K562 (cell line): ENCODE data around the gene C10orf90. TPM values are rescaled to one million over a fixed set of nuclear protein-coding genes. Genes with fewer than 3 reads are reported as not detected.

ENCODE experiments used
- ATAC-seq: fragments of 200-7000 bp; cut with Tn5 transposase; 3 replicates; pipeline ENCODE4 v1.9.1; 2020; ENCODE audit warnings: moderate library complexity
- BruUV-seq: library from RNA; stranded (reverse); fragments of 400-500 nt; replicated peaks from 2 replicates; lab custom pipeline; 2021; lab: Mats Ljungman, UMichigan
- CTCF ChIA-PET: fragments of 300-600 bp; formaldehyde crosslinking; extraction: SDS; loops from one replicate; lab custom pipeline; 2021; ENCODE audit warnings: low intra/inter-chr PET ratio; lab: Yijun Ruan, JAX
- POLR2A ChIA-PET: fragments of 300-600, 350-650 bp; sonication (Branson Sonifier 250); formaldehyde crosslinking; extraction: SDS; loops from one replicate; lab custom pipeline; 2021; ENCODE audit warnings: antibody characterized with exemption, inconsistent platforms; lab: Yijun Ruan, JAX
- DNase-seq, 4 experiments: peaks; one replicate each; pipeline versions ENCODE4 v3.0.0 to v3.0.0-alpha.2; 2011 to 2018; ENCODE audit warnings: low spot score in 3 of 4, mixed read lengths in 3 of 4; ENCODE audit errors: extremely low read depth in 1 of 4
- FAIRE-seq: peaks from 2 replicates; lab custom pipeline; 2011; peaks lifted over from hg19 to GRCh38; lab: Jason Lieb, UNC
- H2AFZ ChIP-seq: 2 replicates; pipeline ENCODE4 v1.6.0; 2011; ENCODE audit warnings: low read depth, low read length, control low read depth, inconsistent platforms
- H3K27ac ChIP-seq: fragments of 200-600 bp; 3 replicates; pipeline ENCODE4 v1.8.0; 2011; ENCODE audit warnings: low read depth, mild to moderate bottlenecking, control low read depth, inconsistent platforms, low read length, moderate library complexity, mixed read lengths; ENCODE audit errors: extremely low read depth
- H3K27me3 ChIP-seq, 2 experiments: fragments of 300-600 bp in 1 of 2; 2 replicates in 1 of 2; 3 replicates in 1 of 2; pipeline versions ENCODE4 v1.6.0 to v1.8.0; 2011; ENCODE audit warnings: inconsistent platforms in 2 of 2, low read length in 2 of 2, mild to moderate bottlenecking in 1 of 2, mixed read lengths in 1 of 2, moderate library complexity in 1 of 2; ENCODE audit not compliant: control insufficient read depth in 2 of 2, insufficient read depth in 2 of 2
- H3K36me3 ChIP-seq: fragments of 300-600 bp; 3 replicates; pipeline ENCODE4 v1.8.0; 2011; ENCODE audit warnings: mild to moderate bottlenecking, low read length, inconsistent platforms; ENCODE audit not compliant: control insufficient read depth, insufficient read depth
- H3K4me1 ChIP-seq, 2 experiments: fragments of 200-600 bp in 1 of 2; replicated peaks in 1 of 2; 2 replicates in 1 of 2; 3 replicates in 1 of 2; pipeline versions ENCODE4 v1.5.1 to v1.8.0; 2011; ENCODE audit warnings: inconsistent platforms in 2 of 2, low read length in 2 of 2, mild to moderate bottlenecking in 1 of 2, mixed read lengths in 1 of 2, moderate library complexity in 1 of 2; ENCODE audit not compliant: control insufficient read depth in 2 of 2, insufficient read depth in 2 of 2
- H3K4me2 ChIP-seq: 2 replicates; pipeline ENCODE4 v1.6.1; 2011; ENCODE audit warnings: low read length, control low read depth, inconsistent platforms, mixed read lengths; ENCODE audit not compliant: insufficient read depth
- H3K4me3 ChIP-seq: fragments of 200-600 bp; sonication (generic), shearing (Covaris generic); 2 replicates; pipeline ENCODE4 v1.5.1; 2016; ENCODE audit warnings: control low read depth, inconsistent platforms
- H3K79me2 ChIP-seq: fragments of 200-600 bp; 3 replicates; pipeline ENCODE4 v1.8.0; 2011; ENCODE audit warnings: low read length, inconsistent platforms; ENCODE audit not compliant: control insufficient read depth, insufficient read depth
- H3K9ac ChIP-seq, 2 experiments: 2 replicates each; pipeline versions ENCODE4 v1.6.0 to v1.6.1; 2011; ENCODE audit warnings: low read depth in 2 of 2, low read length in 2 of 2, control low read depth in 1 of 2, inconsistent platforms in 1 of 2, mild to moderate bottlenecking in 1 of 2, mixed read lengths in 1 of 2; ENCODE audit not compliant: insufficient read depth in 1 of 2
- H3K9me1 ChIP-seq: one replicate; pipeline ENCODE4 v1.6.0; 2011; ENCODE audit warnings: inconsistent platforms, mild to moderate bottlenecking, low read length, moderate library complexity; ENCODE audit not compliant: control insufficient read depth, insufficient read depth
- H3K9me3 ChIP-seq: replicated peaks from 2 replicates; pipeline ENCODE4 v1.5.1; 2011; ENCODE audit warnings: low read depth, low read length, inconsistent platforms; ENCODE audit not compliant: control insufficient read depth, insufficient read depth
- H4K20me1 ChIP-seq: replicated peaks from 2 replicates; pipeline ENCODE4 v1.6.1; 2011; ENCODE audit warnings: low read length, inconsistent platforms, mixed read lengths; ENCODE audit not compliant: control insufficient read depth, insufficient read depth
- CBX1 ChIP-seq: sonication (generic); IDR thresholded peaks from 2 replicates; pipeline ENCODE4 v1.6.1; 2016; ENCODE audit warnings: antibody characterized with exemption, low read depth, mild to moderate bottlenecking
- DEAF1 ChIP-seq: fragments of 450-650 bp; formaldehyde crosslinking; IDR thresholded peaks from 2 replicates; pipeline ENCODE4 v1.4.0; 2020; ENCODE audit warnings: mild to moderate bottlenecking, moderate library complexity
- ESRRA ChIP-seq: fragments of 450-650 bp; IDR thresholded peaks from 2 replicates; pipeline ENCODE4 v1.6.1; 2014; ENCODE audit warnings: low read depth, mild to moderate bottlenecking, moderate library complexity, borderline replicate concordance
- FOXM1 ChIP-seq, 2 experiments: fragments of 450-650 bp in 1 of 2; sonication (generic) in 1 of 2; formaldehyde crosslinking in 1 of 2; IDR thresholded peaks; 2 replicates each; pipeline versions ENCODE4 v1.6.1 to v1.9.0; 2017 to 2022; ENCODE audit warnings: low read depth in 2 of 2, mild to moderate bottlenecking in 2 of 2, missing genetic modification reagents in 1 of 2, moderate library complexity in 1 of 2
- KLF6 ChIP-seq: fragments of 250-450 bp; sonication (Bioruptor Pico); IDR thresholded peaks from 2 replicates; pipeline ENCODE4 v1.4.0; 2020; ENCODE audit warnings: mild to moderate bottlenecking, moderate library complexity, borderline replicate concordance
- MAFG ChIP-seq: fragments of 450-650 bp; conservative IDR thresholded peaks from 2 replicates; pipeline ENCODE4 v1.6.1; 2016; ENCODE audit warnings: missing genetic modification characterization, missing compliant biosample characterization
- PHB2 ChIP-seq: fragments of 450-650 bp; IDR thresholded peaks from 2 replicates; pipeline ENCODE4 v1.6.1; 2017; ENCODE audit warnings: low read depth
- SP2 ChIP-seq: IDR thresholded peaks from 2 replicates; pipeline ENCODE4 v1.6.1; 2011; ENCODE audit warnings: mild to moderate bottlenecking, low read depth, low read length, moderate library complexity; ENCODE audit not compliant: poor library complexity, severe bottlenecking; ENCODE audit errors: extremely low read depth
- TSC22D4 ChIP-seq: fragments of 450-650 bp; IDR thresholded peaks from 2 replicates; pipeline ENCODE4 v1.6.1; 2016; ENCODE audit warnings: missing genetic modification characterization, missing biosample characterization, control low read depth
- ZKSCAN1 ChIP-seq: fragments of 150-350 bp; IDR thresholded peaks from 2 replicates; pipeline ENCODE4 v1.6.1; 2016; ENCODE audit warnings: low read depth, low read length
- ZNF12 ChIP-seq: sonication (generic); formaldehyde crosslinking; IDR thresholded peaks from 2 replicates; pipeline ENCODE4 v1.4.0; 2020; ENCODE audit warnings: mild to moderate bottlenecking, missing genetic modification reagents
- ZNF133 ChIP-seq: fragments of 250-450 bp; sonication (Bioruptor Pico); IDR thresholded peaks from 2 replicates; pipeline ENCODE4 v1.4.0; 2020; ENCODE audit warnings: mild to moderate bottlenecking
- ZNF212 ChIP-seq: fragments of 450-650 bp; formaldehyde crosslinking; IDR thresholded peaks from 2 replicates; pipeline ENCODE4 v1.4.0; 2020; ENCODE audit warnings: mild to moderate bottlenecking
- ZNF274 ChIP-seq: IDR thresholded peaks from 2 replicates; pipeline ENCODE4 v1.6.1; 2011; ENCODE audit warnings: low read depth, mild to moderate bottlenecking, low read length, moderate library complexity, borderline replicate concordance
- ZNF507 ChIP-seq: conservative IDR thresholded peaks from 2 replicates; pipeline ENCODE4 v1.6.1; 2017; ENCODE audit warnings: missing genetic modification characterization, missing compliant biosample characterization
- ZNF551 ChIP-seq: fragments of 250-450 bp; sonication (Bioruptor Pico); IDR thresholded peaks from 2 replicates; pipeline ENCODE4 v1.5.0; 2021; ENCODE audit warnings: mild to moderate bottlenecking, moderate library complexity
- ZNF589 ChIP-seq: fragments of 200-800 bp; sonication (Bioruptor generic); IDR thresholded peaks from 2 replicates; pipeline ENCODE4 v1.6.1; 2016; ENCODE audit warnings: low read depth, missing genetic modification characterization, missing compliant biosample characterization
- ZNF778 ChIP-seq: fragments of 450-650 bp; formaldehyde crosslinking; IDR thresholded peaks from 2 replicates; pipeline ENCODE4 v1.4.0; 2020; ENCODE audit warnings: mild to moderate bottlenecking, moderate library complexity
- WGBS: fragments of 100-300 bp; shearing (Covaris generic); methylation state at CpG from one replicate; pipeline ENCODE4 v1.1.6; 2016; ENCODE audit warnings: low coverage, mixed read lengths; ENCODE audit not compliant: insufficient coverage; ENCODE audit errors: missing lambda C conversion rate; 5-methylcytosine and 5-hydroxymethylcytosine counted together
- in situ Hi-C: fragments of 300-500 bp; cut with MboI; formaldehyde crosslinking; loops from 4 replicates; pipeline ENCODE4 v1.15.0; 2018; ENCODE audit warnings: inconsistent platforms, mixed read lengths
- intact Hi-C: fragments of 100-400 bp; cut with micrococcal nuclease; formaldehyde crosslinking; loops from 2 replicates; pipeline ENCODE4 v1.14.2; 2022
- polyA plus RNA-seq, 8 experiments: library from polyadenylated mRNA; depleted of rRNA in 4 of 8; stranded (reverse) in 5 of 8; unstranded in 3 of 8; fragments of >200 nt; fragmentation: Nextera tagmentation in 2 of 8; fragmentation: Illumina TruSeq in 1 of 8; extraction: Ambion mirVana in 2 of 8; extraction: Trizol in 1 of 8; gene quantifications; 2 replicates each; pipeline versions ENCODE4 v1.2.1 to v1.2.3, GENCODE V29; 2011 to 2014; ENCODE audit warnings: inconsistent platforms in 1 of 8, missing spikeins in 1 of 8
- total RNA-seq, 7 experiments: library from RNA; depleted of rRNA in 6 of 7; stranded (reverse); fragments of >200 nt in 6 of 7; fragmentation: Illumina TruSeq in 2 of 7; extraction: Trizol in 2 of 7; gene quantifications; 2 replicates each; pipeline versions ENCODE4 v1.2.1 to v1.2.3, GENCODE V29; 2011 to 2021; ENCODE audit warnings: low replicate concordance in 1 of 7

The C10orf90 gene
- total and polyA plus RNA-seq, 9 of the 15 experiments (the other 6 are each of a cell fraction or from before 2014, with no cell fraction given), result not detected

- H3K9me3 ChIP-seq, result no peaks in the 10 kb centered on the region
- H3K4me1 ChIP-seq, result no peaks in the 10 kb centered on the region
- DNase-seq (no peak), ATAC-seq (no peak), FAIRE-seq (no peak)
- ChIA-PET POLR2A (no interaction called here), CTCF (no interaction called here)
- H4K20me1 ChIP-seq, result no peaks in the 10 kb centered on the region
- no peaks in the 10 kb centered on the region for H3K9me1 ChIP-seq
- H3K4me3 ChIP-seq, result no peak overlapping the region
- H3K27me3 ChIP-seq, result no peaks in the 10 kb centered on the region
- in situ Hi-C loops, result no loop called here
- H3K27ac ChIP-seq, result no peak overlapping the region
- H3K4me2 ChIP-seq, result no peak overlapping the region
- H3K36me3 ChIP-seq, result no peaks in the 10 kb centered on the region
- WGBS, result 0% methylated on average over 3 of the region's 3 CpGs
- intact Hi-C loops, result no loop called here
- H3K79me2 ChIP-seq, result no peaks in the 10 kb centered on the region
- no TSS peak for BruUV-seq
- H2AFZ ChIP-seq, result no peak overlapping the region
- no peak overlapping the region for H3K9ac ChIP-seq
- no peak for TF ChIP-seq PHB2
- no peak for TF ChIP-seq ESRRA
- no peak for TF ChIP-seq FOXM1 (IDR thresholded peaks at IDR 0.05; ENCODE audit: low read depth)
- TF ChIP-seq FOXM1 (CRISPR knock-in tag; IDR thresholded peaks at IDR 0.05; ENCODE audit: low read depth), result no peak
- TF ChIP-seq ZKSCAN1, result no peak
- no peak for TF ChIP-seq ZNF507 (tag)
- no peak for TF ChIP-seq KLF6
- no peak for TF ChIP-seq ZNF133 (CRISPR knock-in tag)
Observed at GRCh38 chr10:126671402-126671975, 996 bp upstream of the C10orf90 start.

GRCh38 chr10:126670895-126671261 is 385 bp upstream of the C10orf90 start:
- CTCF ChIA-PET, result no interaction called here
- BruUV-seq, result no TSS peak
- no peaks in the 10 kb centered on the region for H3K9me1 ChIP-seq
- H3K27me3 ChIP-seq, result no peaks in the 10 kb centered on the region
- DNase-seq (no peak), ATAC-seq (no peak), FAIRE-seq (no peak)
- no peaks in the 10 kb centered on the region for H3K36me3 ChIP-seq
- no peaks in the 10 kb centered on the region for H3K9me3 ChIP-seq
- no peaks in the 10 kb centered on the region for H3K79me2 ChIP-seq
- POLR2A ChIA-PET, result no interaction called here
- no peaks in the 10 kb centered on the region for H3K4me1 ChIP-seq
- 2% methylated on average over 6 of the region's 7 CpGs for WGBS
- no peak overlapping the region for H3K9ac ChIP-seq
- H3K4me2 ChIP-seq, result no peak overlapping the region
- H3K27ac ChIP-seq, result no peak overlapping the region
- no peak overlapping the region for H3K4me3 ChIP-seq
- intact Hi-C loops, result no loop called here
- no peak overlapping the region for H2AFZ ChIP-seq
- in situ Hi-C loops, result no loop called here
- no peaks in the 10 kb centered on the region for H4K20me1 ChIP-seq
- no peak for TF ChIP-seq MAFG (tag)
- no peak for TF ChIP-seq DEAF1 (CRISPR knock-in tag)
- TF ChIP-seq TSC22D4 (tag), result no peak
- TF ChIP-seq SP2, result no peak
- TF ChIP-seq CBX1, result no peak
- TF ChIP-seq ZNF589 (CRISPR knock-in tag), result no peak
- TF ChIP-seq ZNF12 (CRISPR knock-in tag), result no peak
- TF ChIP-seq ZNF274, result no peak
- no peak for TF ChIP-seq ZNF551 (CRISPR knock-in tag)
- no peak for TF ChIP-seq ZNF778
- no peak for TF ChIP-seq ZNF212
